SHP77 treated with DMSO at 0.1 percent for 48 hours (cell line): ENCODE measurements around the gene FLT1.

Experiments
- DNase-seq: peaks from one replicate; lab custom pipeline; 2025; lab: John Stamatoyannopoulos, UW

FLT1 gene

GRCh38 chr13:28485551-28485950 is 9.4 kb downstream of the FLT1 start:
- no peak for DNase-seq

GRCh38 chr13:28485097-28485496 is 9.8 kb downstream of the FLT1 start:
- DNase-seq, result no peak

GRCh38 chr13:28483313-28483931 is 11.5 kb downstream of the FLT1 start:
- no peak for DNase-seq

- no peak for DNase-seq
Measured at GRCh38 chr13:28479005-28479404, 15.9 kb downstream of the FLT1 start.

- no peak for DNase-seq
Measured at GRCh38 chr13:28478127-28478526, 16.8 kb downstream of the FLT1 start.

- no peak for DNase-seq
Measured at GRCh38 chr13:28477709-28477973, 17.3 kb downstream of the FLT1 start.

GRCh38 chr13:28476919-28477708 is 17.8 kb downstream of the FLT1 start:
- no peak for DNase-seq

- no peak for DNase-seq
Measured at GRCh38 chr13:28475916-28476725, 18.8 kb downstream of the FLT1 start.

- no peak for DNase-seq
Measured at GRCh38 chr13:28474491-28475134, 20.3 kb downstream of the FLT1 start.

- no peak for DNase-seq
Measured at GRCh38 chr13:28473044-28473443, 21.9 kb downstream of the FLT1 start.

- DNase-seq, result no peak
Measured at GRCh38 chr13:28471421-28471820, 23.5 kb downstream of the FLT1 start.

- no peak for DNase-seq
Measured at GRCh38 chr13:28470296-28470695, 24.6 kb downstream of the FLT1 start.

- DNase-seq, result no peak
Measured at GRCh38 chr13:28469316-28469715, 25.6 kb downstream of the FLT1 start.

GRCh38 chr13:28468023-28468915 is 26.7 kb downstream of the FLT1 start:
- no peak for DNase-seq

GRCh38 chr13:28467034-28467433 is 27.9 kb downstream of the FLT1 start:
- DNase-seq, result no peak

GRCh38 chr13:28466151-28466550 is 28.8 kb downstream of the FLT1 start:
- no peak for DNase-seq

GRCh38 chr13:28464861-28465460 is 30.0 kb downstream of the FLT1 start:
- DNase-seq, result no peak

- DNase-seq, result no peak
Measured at GRCh38 chr13:28463481-28463880, 31.4 kb downstream of the FLT1 start.

GRCh38 chr13:28459911-28460310 is 35.0 kb downstream of the FLT1 start:
- no peak for DNase-seq

GRCh38 chr13:28458608-28459007 is 36.3 kb downstream of the FLT1 start:
- DNase-seq, result no peak

- no peak for DNase-seq
Measured at GRCh38 chr13:28458051-28458450, 36.9 kb downstream of the FLT1 start.
